ENCODE measurements around the gene YY1AP1. TPM values are rescaled to one million over a fixed set of nuclear protein-coding genes. Genes with fewer than 3 reads are reported as not detected.

The YY1AP1 gene
- total RNA-seq, 1 experiment from 2014 or later, result 40.3 TPM

GRCh38 chr1:155695072-155695471 lies 6.5 kb upstream of the YY1AP1 start:
- no peak overlapping the region for H3K4me3 ChIP-seq (replicated peaks in 1 of 2; ENCODE audit: low read depth in 1 of 2, low read length in 2 of 2)
- H4K20me1 ChIP-seq (ENCODE audit: insufficient read depth), result peaks cover 4% of the 10 kb centered on the region; the same call in 1 of the 2 replicates
- ChIA-PET CTCF (no interaction called here), POLR2A (no interaction called here), RAD21 (ENCODE audit: low non-redundant PET in 1 of 2, low total read pairs in 2 of 2, uncharacterized antibody in 2 of 2, unreplicated experiment in 2 of 2) (no interaction called here)
- ATAC-seq (no peak), DNase-seq (ENCODE audit: low read depth, low spot score) (no peak)
- H3K9me2 ChIP-seq (ENCODE audit: insufficient read depth), result no peaks in the 10 kb centered on the region
- H3K4me2 ChIP-seq (ENCODE audit: low read length), result no peak overlapping the region
- no peaks in the 10 kb centered on the region for H3K9me3 ChIP-seq (ENCODE audit: control insufficient read depth in 1 of 2, insufficient read depth in 1 of 2, low read depth in 1 of 2, low read length in 2 of 2)
- H3K27ac ChIP-seq (ENCODE audit: low read depth, low read length), result no peak overlapping the region
- H3K79me2 ChIP-seq (ENCODE audit: insufficient read depth, low read length), result peaks cover 99% of the 10 kb centered on the region
- no peak overlapping the region for H3K9ac ChIP-seq (ENCODE audit: low read length)
- peaks cover 5 to 43% of the 10 kb centered on the region in 2 experiments for H3K36me3 ChIP-seq (ENCODE audit: control insufficient read depth in 1 of 2, insufficient read depth in 2 of 2, low read length in 2 of 2)
- H2AFZ ChIP-seq (ENCODE audit: low read depth, low read length, poor library complexity, severe bottlenecking), result no peak overlapping the region
- no peaks in the 10 kb centered on the region for H3K27me3 ChIP-seq (ENCODE audit: insufficient read depth, low read length)
- H3K4me1 ChIP-seq (ENCODE audit: control insufficient read depth in 1 of 2, insufficient read depth in 2 of 2, low read length in 2 of 2), result peaks cover 4 to 5% of the 10 kb centered on the region in 2 experiments; a peak in 3 of 4 replicates
- TF ChIP-seq REST (IDR thresholded peaks at IDR 0.05; ENCODE audit: low read depth) (no peak), ZBTB33 (IDR thresholded peaks at IDR 0.05; ENCODE audit: extremely low read depth, insufficient replicate concordance, low read length) (no peak), SRF (IDR thresholded peaks at IDR 0.05; ENCODE audit: low read depth) (no peak), RAD21 (IDR thresholded peaks at IDR 0.05; ENCODE audit: low read depth) (no peak), SIN3A (IDR thresholded peaks at IDR 0.05; ENCODE audit: low read depth) (no peak), ZNF274 (IDR thresholded peaks at IDR 0.05; ENCODE audit: low read depth, low read length) (no peak), POLR2AphosphoS5 (IDR thresholded peaks at IDR 0.05; ENCODE audit: low read depth, low read length) (no peak), CEBPB (IDR thresholded peaks at IDR 0.05; ENCODE audit: low read depth) (no peak)
- intact Hi-C loops (cut with micrococcal nuclease), result no loop called here
- no TSS peak for BruUV-seq (replicated peaks)
